WTC11 (cell line): ENCODE data around the gene NKX2-3. TPM values are rescaled to one million over a fixed set of nuclear protein-coding genes. Genes with fewer than 3 reads are reported as not detected.

Experiments used
- ATAC-seq: fragments of 200-7000 bp; cut with Tn5 transposase; 2 replicates; pipeline ENCODE4 v1.10.0; 2021; ENCODE audit warnings: mild to moderate bottlenecking, moderate library complexity
- CTCF ChIA-PET: fragments of 300-600 bp; sonication (Branson Sonifier 250); formaldehyde crosslinking; loops from one replicate; lab custom pipeline; 2021; ENCODE audit warnings: antibody characterized with exemption; lab: Charles Lee
- POLR2A ChIA-PET: fragments of 350-600 bp; sonication (Branson Sonifier 250); formaldehyde crosslinking; loops from one replicate; lab custom pipeline; 2021; ENCODE audit warnings: antibody characterized with exemption; lab: Charles Lee
- DNase-seq: peaks from one replicate; pipeline ENCODE4 v3.0.0; 2021; ENCODE audit warnings: low spot score
- H3K27ac Mint-ChIP-seq: 2 replicates; pipeline ENCODE4 v1.8.0; 2021; ENCODE audit warnings: mixed read lengths
- H3K27me3 Mint-ChIP-seq: 2 replicates; pipeline ENCODE4 v1.8.0; 2021; ENCODE audit warnings: low read depth, mild to moderate bottlenecking, moderate library complexity, mixed read lengths
- H3K36me3 Mint-ChIP-seq: 2 replicates; pipeline ENCODE4 v1.8.0; 2021; ENCODE audit warnings: mixed read lengths
- H3K4me1 Mint-ChIP-seq: 2 replicates; pipeline ENCODE4 v1.8.0; 2022; ENCODE audit warnings: mixed read lengths
- H3K4me3 Mint-ChIP-seq: 2 replicates; pipeline ENCODE4 v1.8.0; 2021; ENCODE audit warnings: mild to moderate bottlenecking, moderate library complexity, mixed read lengths
- H3K9me3 Mint-ChIP-seq: 2 replicates; pipeline ENCODE4 v1.8.0; 2021; ENCODE audit warnings: mixed read lengths
- ATF1 ChIP-seq: sonication (generic); formaldehyde crosslinking; IDR thresholded peaks from 2 replicates; pipeline ENCODE4 v1.8.1; 2023; ENCODE audit warnings: mild to moderate bottlenecking, moderate library complexity, missing genetic modification reagents
- FOXJ3 ChIP-seq: sonication (generic); formaldehyde crosslinking; IDR thresholded peaks from 2 replicates; pipeline ENCODE4 v1.9.0; 2021; ENCODE audit warnings: missing genetic modification reagents, mild to moderate bottlenecking, borderline replicate concordance
- HMGA2 ChIP-seq: fragments of 250-450 bp; sonication (Bioruptor Pico); IDR thresholded peaks from 2 replicates; pipeline ENCODE4 v1.4.0; 2021; ENCODE audit warnings: mild to moderate bottlenecking, moderate library complexity
- JAZF1 ChIP-seq: fragments of 250-450 bp; sonication (Bioruptor Pico); IDR thresholded peaks from 2 replicates; pipeline ENCODE4 v1.9.0; 2021; ENCODE audit warnings: moderate library complexity, mild to moderate bottlenecking, inconsistent platforms
- MXD4 ChIP-seq: fragments of 250-450 bp; sonication (Bioruptor Pico); IDR thresholded peaks from 2 replicates; pipeline ENCODE4 v1.8.0; 2021; ENCODE audit warnings: mild to moderate bottlenecking, moderate library complexity, borderline replicate concordance
- NR3C1 ChIP-seq: sonication (generic); formaldehyde crosslinking; conservative IDR thresholded peaks from 2 replicates; pipeline ENCODE4 v1.8.1; 2023; ENCODE audit warnings: low read depth, mild to moderate bottlenecking, missing genetic modification reagents
- PRRX2 ChIP-seq: fragments of 250-450 bp; sonication (Bioruptor Pico); IDR thresholded peaks from 2 replicates; pipeline ENCODE4 v1.8.0; 2021; ENCODE audit warnings: mild to moderate bottlenecking
- SOX15 ChIP-seq: fragments of 250-450 bp; sonication (Bioruptor Pico); IDR thresholded peaks from 2 replicates; pipeline ENCODE4 v1.9.0; 2021; ENCODE audit warnings: mild to moderate bottlenecking
- SP1 ChIP-seq: sonication (generic); formaldehyde crosslinking; conservative IDR thresholded peaks from 2 replicates; pipeline ENCODE4 v1.8.1; 2022; ENCODE audit warnings: missing genetic modification reagents
- TEAD4 ChIP-seq: sonication (generic); formaldehyde crosslinking; IDR thresholded peaks from 2 replicates; pipeline ENCODE4 v1.8.0; 2022; ENCODE audit warnings: mild to moderate bottlenecking, missing genetic modification reagents
- TP53 ChIP-seq: sonication (generic); formaldehyde crosslinking; IDR thresholded peaks from 2 replicates; pipeline ENCODE4 v1.8.1; 2023; ENCODE audit warnings: mild to moderate bottlenecking, missing genetic modification reagents
- ZBTB21 ChIP-seq: sonication (generic); formaldehyde crosslinking; IDR thresholded peaks from 2 replicates; pipeline ENCODE4 v1.8.1; 2023; ENCODE audit warnings: mild to moderate bottlenecking, missing genetic modification reagents, borderline replicate concordance
- ZNF423 ChIP-seq: fragments of 250-450 bp; sonication (Bioruptor Pico); IDR thresholded peaks from 2 replicates; pipeline ENCODE4 v2.1.2; 2022; ENCODE audit warnings: mild to moderate bottlenecking, moderate library complexity
- total RNA-seq: library from RNA; stranded (reverse); gene quantifications from 3 replicates; pipeline ENCODE4 v1.2.3, GENCODE V29; 2021
- TF ChIP-seq, protein P1 (sequence below): fragments of 250-450 bp; sonication (Bioruptor Pico); IDR thresholded peaks from 2 replicates; pipeline ENCODE4 v1.9.0; 2021; ENCODE audit warnings: moderate library complexity, mild to moderate bottlenecking, inconsistent platforms, borderline replicate concordance
- TF ChIP-seq, protein P2 (sequence below): sonication (generic); formaldehyde crosslinking; conservative IDR thresholded peaks from 2 replicates; pipeline ENCODE4 v1.8.1; 2022; ENCODE audit warnings: mild to moderate bottlenecking, missing genetic modification reagents
- TF ChIP-seq, protein P3 (sequence below): sonication (generic); formaldehyde crosslinking; IDR thresholded peaks from 2 replicates; pipeline ENCODE4 v1.8.1; 2022; ENCODE audit warnings: low read depth, missing genetic modification reagents, borderline replicate concordance
- TF ChIP-seq, protein P4 (sequence below): sonication (generic); formaldehyde crosslinking; IDR thresholded peaks from 2 replicates; pipeline ENCODE4 v1.8.0; 2022; ENCODE audit warnings: mild to moderate bottlenecking, missing genetic modification reagents
- TF ChIP-seq, protein P5 (sequence below): sonication (generic); formaldehyde crosslinking; IDR thresholded peaks from 2 replicates; pipeline ENCODE4 v1.8.0; 2023; ENCODE audit warnings: missing genetic modification reagents, mild to moderate bottlenecking, borderline replicate concordance
- TF ChIP-seq, protein P6 (sequence below): sonication (generic); formaldehyde crosslinking; IDR thresholded peaks from 2 replicates; pipeline ENCODE4 v1.8.0; 2022; ENCODE audit warnings: missing genetic modification reagents
- TF ChIP-seq, protein P7 (sequence below): sonication (generic); formaldehyde crosslinking; IDR thresholded peaks from 2 replicates; pipeline ENCODE4 v1.8.0; 2023; ENCODE audit warnings: mild to moderate bottlenecking, missing genetic modification reagents

NKX2-3 gene
- total RNA-seq, 1 experiment from 2014 or later = not detected

DNA sequence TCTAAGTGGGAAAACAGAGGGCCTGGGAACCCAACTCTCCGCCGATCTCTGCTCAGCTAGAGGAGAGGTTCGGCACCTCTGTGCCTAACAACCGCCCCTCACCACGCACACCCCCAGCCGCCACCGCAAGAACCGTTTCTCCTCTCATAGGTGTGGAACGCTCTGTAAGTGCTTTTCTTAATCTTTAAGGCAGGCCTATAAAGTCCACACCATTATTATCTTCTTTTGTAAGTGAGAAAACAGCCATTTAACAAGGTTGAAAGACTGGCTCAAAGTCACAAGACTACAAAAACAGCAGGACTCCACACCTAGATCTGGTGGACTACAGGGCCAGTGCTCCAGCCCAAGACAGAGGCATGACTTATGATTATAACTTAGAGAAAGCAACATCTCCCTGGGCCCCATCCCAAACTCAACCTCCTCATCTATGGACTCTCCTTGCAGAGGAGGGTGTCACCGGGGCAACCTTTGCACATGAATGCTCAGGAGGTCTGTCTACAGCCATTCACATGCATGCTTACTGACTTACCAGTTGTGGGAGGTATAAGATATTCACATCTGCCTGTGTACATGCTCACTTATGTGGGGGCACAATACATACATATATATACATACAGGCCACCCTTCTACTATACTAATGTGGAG is 7.9 kb upstream of the NKX2-3 start:
- Mint-ChIP-seq H3K27me3 (peaks cover 100% of the 10 kb centered on the region), H3K27ac (no peak overlapping the region), H3K4me1 (peaks cover 82% of the 10 kb centered on the region)
- POLR2A ChIA-PET = no interaction called here
- TF ChIP-seq SOX15 = no peak
- TF ChIP-seq, protein P1, sequence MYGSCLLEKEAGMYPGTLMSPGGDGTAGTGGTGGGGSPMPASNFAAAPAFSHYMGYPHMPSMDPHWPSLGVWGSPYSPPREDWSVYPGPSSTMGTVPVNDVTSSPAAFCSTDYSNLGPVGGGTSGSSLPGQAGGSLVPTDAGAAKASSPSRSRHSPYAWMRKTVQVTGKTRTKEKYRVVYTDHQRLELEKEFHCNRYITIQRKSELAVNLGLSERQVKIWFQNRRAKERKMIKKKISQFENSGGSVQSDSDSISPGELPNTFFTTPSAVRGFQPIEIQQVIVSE = no peak
- no peak for TF ChIP-seq TEAD4 (CRISPR knock-in tag)
- no peak for TF ChIP-seq PRRX2
- TF ChIP-seq, protein P2, sequence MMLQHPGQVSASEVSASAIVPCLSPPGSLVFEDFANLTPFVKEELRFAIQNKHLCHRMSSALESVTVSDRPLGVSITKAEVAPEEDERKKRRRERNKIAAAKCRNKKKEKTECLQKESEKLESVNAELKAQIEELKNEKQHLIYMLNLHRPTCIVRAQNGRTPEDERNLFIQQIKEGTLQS (CRISPR knock-in tag) = no peak
- TF ChIP-seq, protein P3, sequence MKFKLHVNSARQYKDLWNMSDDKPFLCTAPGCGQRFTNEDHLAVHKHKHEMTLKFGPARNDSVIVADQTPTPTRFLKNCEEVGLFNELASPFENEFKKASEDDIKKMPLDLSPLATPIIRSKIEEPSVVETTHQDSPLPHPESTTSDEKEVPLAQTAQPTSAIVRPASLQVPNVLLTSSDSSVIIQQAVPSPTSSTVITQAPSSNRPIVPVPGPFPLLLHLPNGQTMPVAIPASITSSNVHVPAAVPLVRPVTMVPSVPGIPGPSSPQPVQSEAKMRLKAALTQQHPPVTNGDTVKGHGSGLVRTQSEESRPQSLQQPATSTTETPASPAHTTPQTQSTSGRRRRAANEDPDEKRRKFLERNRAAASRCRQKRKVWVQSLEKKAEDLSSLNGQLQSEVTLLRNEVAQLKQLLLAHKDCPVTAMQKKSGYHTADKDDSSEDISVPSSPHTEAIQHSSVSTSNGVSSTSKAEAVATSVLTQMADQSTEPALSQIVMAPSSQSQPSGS = no peak
- TF ChIP-seq ZBTB21 = no peak
- no peak for TF ChIP-seq NR3C1 (CRISPR knock-in tag)
- TF ChIP-seq MXD4 (CRISPR knock-in tag) = no peak
- TF ChIP-seq, protein P4, sequence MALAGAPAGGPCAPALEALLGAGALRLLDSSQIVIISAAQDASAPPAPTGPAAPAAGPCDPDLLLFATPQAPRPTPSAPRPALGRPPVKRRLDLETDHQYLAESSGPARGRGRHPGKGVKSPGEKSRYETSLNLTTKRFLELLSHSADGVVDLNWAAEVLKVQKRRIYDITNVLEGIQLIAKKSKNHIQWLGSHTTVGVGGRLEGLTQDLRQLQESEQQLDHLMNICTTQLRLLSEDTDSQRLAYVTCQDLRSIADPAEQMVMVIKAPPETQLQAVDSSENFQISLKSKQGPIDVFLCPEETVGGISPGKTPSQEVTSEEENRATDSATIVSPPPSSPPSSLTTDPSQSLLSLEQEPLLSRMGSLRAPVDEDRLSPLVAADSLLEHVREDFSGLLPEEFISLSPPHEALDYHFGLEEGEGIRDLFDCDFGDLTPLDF (CRISPR knock-in tag) = no peak
- TF ChIP-seq HMGA2 (CRISPR knock-in tag) = no peak
- TF ChIP-seq SP1 (CRISPR knock-in tag) = no peak
- TF ChIP-seq, all 79 proteins: peak for 0
- CTCF ChIA-PET = interaction anchor here (0.8 to 4.7 kb wide), 2 partner anchors 14 to 89 kb away, joined by 3 to 29 read pairs; no protein-coding TSS in a partner anchor
- peak overlapping the region; percentile 21 for H3K4me3 Mint-ChIP-seq
- DNase-seq = no peak
- no peak for ATAC-seq
- H3K36me3 Mint-ChIP-seq = peaks cover 3% of the 10 kb centered on the region; the same call in 1 of the 2 replicates
- no peaks in the 10 kb centered on the region for H3K9me3 Mint-ChIP-seq

DNA sequence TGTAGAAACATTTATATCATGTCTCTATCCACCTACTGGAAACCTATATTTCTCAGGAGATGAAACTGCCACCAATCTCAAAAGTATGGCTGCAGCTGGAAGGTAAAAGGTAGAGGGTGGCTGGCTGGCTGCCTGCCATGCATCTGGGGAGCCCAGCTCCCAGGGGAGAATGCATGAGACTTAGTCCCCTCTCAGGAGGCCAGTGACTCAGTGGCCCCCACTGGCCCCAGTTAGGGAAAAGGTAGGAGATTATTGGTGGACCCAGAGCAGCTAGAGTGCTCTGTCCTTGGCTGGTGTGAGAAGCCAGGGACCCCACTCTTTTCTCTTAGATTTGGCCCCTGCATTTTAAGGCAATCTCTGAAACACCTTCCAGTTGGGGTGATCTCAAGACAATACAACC is 6.8 kb upstream of the NKX2-3 start:
- peaks cover 3% of the 10 kb centered on the region; the same call in 1 of the 2 replicates for H3K36me3 Mint-ChIP-seq
- no peak for ATAC-seq
- no peak overlapping the region for H3K4me3 Mint-ChIP-seq
- ChIA-PET POLR2A (no interaction called here), CTCF (interaction anchor here (2.1 kb wide), 1 partner anchor 90 kb away, joined by 7 read pairs; no protein-coding TSS in a partner anchor)
- H3K27ac Mint-ChIP-seq = no peak overlapping the region
- peaks cover 100% of the 10 kb centered on the region for H3K27me3 Mint-ChIP-seq
- peaks cover 82% of the 10 kb centered on the region for H3K4me1 Mint-ChIP-seq
- no peak for DNase-seq
- no peaks in the 10 kb centered on the region for H3K9me3 Mint-ChIP-seq
- TF ChIP-seq ZNF423 (CRISPR knock-in tag) (no peak), HMGA2 (CRISPR knock-in tag) (no peak), SOX15 (no peak), TP53 (no peak), JAZF1 (CRISPR knock-in tag) (no peak), ATF1 (no peak), FOXJ3 (CRISPR knock-in tag) (no peak)
- TF ChIP-seq, protein P2 (CRISPR knock-in tag) = no peak
- TF ChIP-seq, protein P5, sequence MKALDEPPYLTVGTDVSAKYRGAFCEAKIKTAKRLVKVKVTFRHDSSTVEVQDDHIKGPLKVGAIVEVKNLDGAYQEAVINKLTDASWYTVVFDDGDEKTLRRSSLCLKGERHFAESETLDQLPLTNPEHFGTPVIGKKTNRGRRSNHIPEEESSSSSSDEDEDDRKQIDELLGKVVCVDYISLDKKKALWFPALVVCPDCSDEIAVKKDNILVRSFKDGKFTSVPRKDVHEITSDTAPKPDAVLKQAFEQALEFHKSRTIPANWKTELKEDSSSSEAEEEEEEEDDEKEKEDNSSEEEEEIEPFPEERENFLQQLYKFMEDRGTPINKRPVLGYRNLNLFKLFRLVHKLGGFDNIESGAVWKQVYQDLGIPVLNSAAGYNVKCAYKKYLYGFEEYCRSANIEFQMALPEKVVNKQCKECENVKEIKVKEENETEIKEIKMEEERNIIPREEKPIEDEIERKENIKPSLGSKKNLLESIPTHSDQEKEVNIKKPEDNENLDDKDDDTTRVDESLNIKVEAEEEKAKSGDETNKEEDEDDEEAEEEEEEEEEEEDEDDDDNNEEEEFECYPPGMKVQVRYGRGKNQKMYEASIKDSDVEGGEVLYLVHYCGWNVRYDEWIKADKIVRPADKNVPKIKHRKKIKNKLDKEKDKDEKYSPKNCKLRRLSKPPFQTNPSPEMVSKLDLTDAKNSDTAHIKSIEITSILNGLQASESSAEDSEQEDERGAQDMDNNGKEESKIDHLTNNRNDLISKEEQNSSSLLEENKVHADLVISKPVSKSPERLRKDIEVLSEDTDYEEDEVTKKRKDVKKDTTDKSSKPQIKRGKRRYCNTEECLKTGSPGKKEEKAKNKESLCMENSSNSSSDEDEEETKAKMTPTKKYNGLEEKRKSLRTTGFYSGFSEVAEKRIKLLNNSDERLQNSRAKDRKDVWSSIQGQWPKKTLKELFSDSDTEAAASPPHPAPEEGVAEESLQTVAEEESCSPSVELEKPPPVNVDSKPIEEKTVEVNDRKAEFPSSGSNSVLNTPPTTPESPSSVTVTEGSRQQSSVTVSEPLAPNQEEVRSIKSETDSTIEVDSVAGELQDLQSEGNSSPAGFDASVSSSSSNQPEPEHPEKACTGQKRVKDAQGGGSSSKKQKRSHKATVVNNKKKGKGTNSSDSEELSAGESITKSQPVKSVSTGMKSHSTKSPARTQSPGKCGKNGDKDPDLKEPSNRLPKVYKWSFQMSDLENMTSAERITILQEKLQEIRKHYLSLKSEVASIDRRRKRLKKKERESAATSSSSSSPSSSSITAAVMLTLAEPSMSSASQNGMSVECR (CRISPR knock-in tag) = no peak
- TF ChIP-seq, protein P6, sequence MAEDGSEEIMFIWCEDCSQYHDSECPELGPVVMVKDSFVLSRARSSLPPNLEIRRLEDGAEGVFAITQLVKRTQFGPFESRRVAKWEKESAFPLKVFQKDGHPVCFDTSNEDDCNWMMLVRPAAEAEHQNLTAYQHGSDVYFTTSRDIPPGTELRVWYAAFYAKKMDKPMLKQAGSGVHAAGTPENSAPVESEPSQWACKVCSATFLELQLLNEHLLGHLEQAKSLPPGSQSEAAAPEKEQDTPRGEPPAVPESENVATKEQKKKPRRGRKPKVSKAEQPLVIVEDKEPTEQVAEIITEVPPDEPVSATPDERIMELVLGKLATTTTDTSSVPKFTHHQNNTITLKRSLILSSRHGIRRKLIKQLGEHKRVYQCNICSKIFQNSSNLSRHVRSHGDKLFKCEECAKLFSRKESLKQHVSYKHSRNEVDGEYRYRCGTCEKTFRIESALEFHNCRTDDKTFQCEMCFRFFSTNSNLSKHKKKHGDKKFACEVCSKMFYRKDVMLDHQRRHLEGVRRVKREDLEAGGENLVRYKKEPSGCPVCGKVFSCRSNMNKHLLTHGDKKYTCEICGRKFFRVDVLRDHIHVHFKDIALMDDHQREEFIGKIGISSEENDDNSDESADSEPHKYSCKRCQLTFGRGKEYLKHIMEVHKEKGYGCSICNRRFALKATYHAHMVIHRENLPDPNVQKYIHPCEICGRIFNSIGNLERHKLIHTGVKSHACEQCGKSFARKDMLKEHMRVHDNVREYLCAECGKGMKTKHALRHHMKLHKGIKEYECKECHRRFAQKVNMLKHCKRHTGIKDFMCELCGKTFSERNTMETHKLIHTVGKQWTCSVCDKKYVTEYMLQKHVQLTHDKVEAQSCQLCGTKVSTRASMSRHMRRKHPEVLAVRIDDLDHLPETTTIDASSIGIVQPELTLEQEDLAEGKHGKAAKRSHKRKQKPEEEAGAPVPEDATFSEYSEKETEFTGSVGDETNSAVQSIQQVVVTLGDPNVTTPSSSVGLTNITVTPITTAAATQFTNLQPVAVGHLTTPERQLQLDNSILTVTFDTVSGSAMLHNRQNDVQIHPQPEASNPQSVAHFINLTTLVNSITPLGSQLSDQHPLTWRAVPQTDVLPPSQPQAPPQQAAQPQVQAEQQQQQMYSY (CRISPR knock-in tag) = no peak
- TF ChIP-seq, protein P7, sequence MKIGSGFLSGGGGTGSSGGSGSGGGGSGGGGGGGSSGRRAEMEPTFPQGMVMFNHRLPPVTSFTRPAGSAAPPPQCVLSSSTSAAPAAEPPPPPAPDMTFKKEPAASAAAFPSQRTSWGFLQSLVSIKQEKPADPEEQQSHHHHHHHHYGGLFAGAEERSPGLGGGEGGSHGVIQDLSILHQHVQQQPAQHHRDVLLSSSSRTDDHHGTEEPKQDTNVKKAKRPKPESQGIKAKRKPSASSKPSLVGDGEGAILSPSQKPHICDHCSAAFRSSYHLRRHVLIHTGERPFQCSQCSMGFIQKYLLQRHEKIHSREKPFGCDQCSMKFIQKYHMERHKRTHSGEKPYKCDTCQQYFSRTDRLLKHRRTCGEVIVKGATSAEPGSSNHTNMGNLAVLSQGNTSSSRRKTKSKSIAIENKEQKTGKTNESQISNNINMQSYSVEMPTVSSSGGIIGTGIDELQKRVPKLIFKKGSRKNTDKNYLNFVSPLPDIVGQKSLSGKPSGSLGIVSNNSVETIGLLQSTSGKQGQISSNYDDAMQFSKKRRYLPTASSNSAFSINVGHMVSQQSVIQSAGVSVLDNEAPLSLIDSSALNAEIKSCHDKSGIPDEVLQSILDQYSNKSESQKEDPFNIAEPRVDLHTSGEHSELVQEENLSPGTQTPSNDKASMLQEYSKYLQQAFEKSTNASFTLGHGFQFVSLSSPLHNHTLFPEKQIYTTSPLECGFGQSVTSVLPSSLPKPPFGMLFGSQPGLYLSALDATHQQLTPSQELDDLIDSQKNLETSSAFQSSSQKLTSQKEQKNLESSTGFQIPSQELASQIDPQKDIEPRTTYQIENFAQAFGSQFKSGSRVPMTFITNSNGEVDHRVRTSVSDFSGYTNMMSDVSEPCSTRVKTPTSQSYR (CRISPR knock-in tag) = no peak
